H9 (cell line): ENCODE measurements around the gene IL31. TPM values are rescaled to one million over a fixed set of nuclear protein-coding genes. Genes with fewer than 3 reads are reported as not detected.

Source experiments
- DNase-seq: peaks from one replicate; pipeline ENCODE4 v3.0.0-alpha.2; 2017
- H2AFZ ChIP-seq: one replicate; pipeline ENCODE4 v1.6.1; 2013; ENCODE audit warnings: mild to moderate bottlenecking, low read length, control low read depth, moderate library complexity
- H2AK5ac ChIP-seq: 2 replicates; pipeline ENCODE4 v1.6.1; 2013; ENCODE audit warnings: low read length, control low read depth, mixed read lengths; ENCODE audit not compliant: insufficient read length
- H2BK120ac ChIP-seq: one replicate; pipeline ENCODE4 v1.6.1; 2013; ENCODE audit warnings: low read depth, mild to moderate bottlenecking, low read length, control low read depth, inconsistent platforms; ENCODE audit not compliant: poor library complexity, severe bottlenecking
- H2BK12ac ChIP-seq: 2 replicates; pipeline ENCODE4 v1.6.1; 2013; ENCODE audit warnings: low read length, control low read depth, mixed read lengths, low read depth; ENCODE audit not compliant: insufficient read length
- H2BK15ac ChIP-seq: 2 replicates; pipeline ENCODE4 v1.6.1; 2013; ENCODE audit warnings: low read depth, low read length, control low read depth
- H2BK20ac ChIP-seq: one replicate; pipeline ENCODE4 v1.6.1; 2013; ENCODE audit warnings: low read depth, mild to moderate bottlenecking, low read length, control low read depth, inconsistent platforms; ENCODE audit not compliant: poor library complexity, severe bottlenecking
- H2BK5ac ChIP-seq: 2 replicates; pipeline ENCODE4 v1.6.1; 2013; ENCODE audit warnings: low read length, control low read depth, mixed read lengths; ENCODE audit not compliant: insufficient read length
- H3K14ac ChIP-seq: 2 replicates; pipeline ENCODE4 v1.6.1; 2013; ENCODE audit warnings: low read length, control low read depth; ENCODE audit not compliant: insufficient read depth
- H3K18ac ChIP-seq: 2 replicates; pipeline ENCODE4 v1.6.1; 2013; ENCODE audit warnings: low read depth, mild to moderate bottlenecking, mixed read lengths, low read length, control low read depth; ENCODE audit not compliant: insufficient read length
- H3K23ac ChIP-seq: 2 replicates; pipeline ENCODE4 v1.6.1; 2013; ENCODE audit warnings: low read length, control low read depth, mixed read lengths, low read depth; ENCODE audit not compliant: insufficient read length
- H3K23me2 ChIP-seq: 2 replicates; pipeline ENCODE4 v1.6.1; 2013; ENCODE audit warnings: low read depth, mild to moderate bottlenecking, mixed read lengths, low read length, control low read depth; ENCODE audit not compliant: insufficient read length, poor library complexity, severe bottlenecking
- H3K27ac ChIP-seq: 2 replicates; pipeline ENCODE4 v1.5.1; 2013; ENCODE audit warnings: low read length, control low read depth, mixed read lengths, low read depth; ENCODE audit not compliant: insufficient read length
- H3K27me3 ChIP-seq: 2 replicates; pipeline ENCODE4 v1.6.1; 2013; ENCODE audit warnings: low read length, control low read depth, inconsistent platforms; ENCODE audit not compliant: insufficient read depth
- H3K4ac ChIP-seq: 2 replicates; pipeline ENCODE4 v1.6.1; 2013; ENCODE audit warnings: low read depth, mild to moderate bottlenecking, control low read depth, inconsistent platforms, low read length, moderate library complexity
- H3K4me1 ChIP-seq: 2 replicates; pipeline ENCODE4 v1.6.1; 2013; ENCODE audit warnings: low read length, control low read depth, inconsistent platforms; ENCODE audit not compliant: insufficient read depth
- H3K4me2 ChIP-seq: 2 replicates; pipeline ENCODE4 v1.6.1; 2013; ENCODE audit warnings: low read length, control low read depth, mixed read lengths; ENCODE audit not compliant: insufficient read length, insufficient read depth
- H3K56ac ChIP-seq: 2 replicates; pipeline ENCODE4 v1.6.1; 2013; ENCODE audit warnings: low read depth, mild to moderate bottlenecking, mixed read lengths, low read length, control low read depth; ENCODE audit not compliant: insufficient read length
- H3K79me1 ChIP-seq: 2 replicates; pipeline ENCODE4 v1.6.1; 2013; ENCODE audit warnings: low read depth, mild to moderate bottlenecking, moderate library complexity, low read length, control low read depth, inconsistent platforms; ENCODE audit not compliant: insufficient read depth, poor library complexity, severe bottlenecking
- H3K79me2 ChIP-seq: 2 replicates; pipeline ENCODE4 v1.6.1; 2013; ENCODE audit warnings: low read length, control low read depth, inconsistent platforms; ENCODE audit not compliant: insufficient read depth
- H3K9ac ChIP-seq: 2 replicates; pipeline ENCODE4 v1.6.1; 2013; ENCODE audit warnings: low read length, control low read depth, mixed read lengths; ENCODE audit not compliant: insufficient read length; ENCODE audit errors: extremely low read depth
- H3K9me3 ChIP-seq: one replicate; pipeline ENCODE4 v1.6.1; 2013; ENCODE audit warnings: low read depth, low read length, inconsistent platforms; ENCODE audit not compliant: control insufficient read depth
- H3T11ph ChIP-seq: one replicate; pipeline ENCODE4 v1.6.1; 2013; ENCODE audit warnings: mild to moderate bottlenecking, low read length, control low read depth, inconsistent platforms
- H4K20me1 ChIP-seq: one replicate; pipeline ENCODE4 v1.6.1; 2013; ENCODE audit not compliant: control insufficient read depth, insufficient read length, insufficient read depth
- H4K5ac ChIP-seq: 2 replicates; pipeline ENCODE4 v1.6.1; 2013; ENCODE audit warnings: low read depth, mild to moderate bottlenecking, mixed read lengths, low read length, control low read depth; ENCODE audit not compliant: insufficient read length
- H4K8ac ChIP-seq: replicated peaks from 2 replicates; pipeline ENCODE4 v1.6.1; 2013; ENCODE audit warnings: low read length, control low read depth, mixed read lengths, low read depth; ENCODE audit not compliant: insufficient read length
- H4K91ac ChIP-seq: 2 replicates; pipeline ENCODE4 v1.6.1; 2013; ENCODE audit warnings: low read depth, mild to moderate bottlenecking, moderate library complexity, mixed read lengths, low read length, control low read depth; ENCODE audit not compliant: insufficient read length
- H3K27ac Mint-ChIP-seq, 3 experiments: 2 replicates in 2 of 3; 3 replicates in 1 of 3; pipeline ENCODE4 v1.8.0; 2020 to 2021; ENCODE audit warnings: mixed read lengths in 3 of 3, mild to moderate bottlenecking in 1 of 3, moderate library complexity in 1 of 3
- H3K27me3 Mint-ChIP-seq: 2 replicates; pipeline ENCODE4 v1.8.0; 2021; ENCODE audit warnings: low read depth, mild to moderate bottlenecking, moderate library complexity, mixed read lengths
- H3K36me3 Mint-ChIP-seq, 3 experiments: 2 replicates in 2 of 3; 3 replicates in 1 of 3; pipeline ENCODE4 v1.8.0; 2020 to 2021; ENCODE audit warnings: low read depth in 3 of 3, mixed read lengths in 3 of 3; ENCODE audit not compliant: insufficient read depth in 1 of 3
- H3K4me1 Mint-ChIP-seq, 2 experiments: 2 replicates each; pipeline ENCODE4 v1.8.0; 2020; ENCODE audit warnings: mixed read lengths in 2 of 2
- H3K4me3 Mint-ChIP-seq, 2 experiments: 2 replicates in 1 of 2; 3 replicates in 1 of 2; pipeline ENCODE4 v1.8.0; 2020 to 2021; ENCODE audit warnings: mild to moderate bottlenecking in 2 of 2, mixed read lengths in 2 of 2, moderate library complexity in 1 of 2
- H3K9me3 Mint-ChIP-seq, 2 experiments: 2 replicates in 1 of 2; 3 replicates in 1 of 2; pipeline ENCODE4 v1.8.0; 2020; ENCODE audit warnings: mild to moderate bottlenecking in 2 of 2, mixed read lengths in 2 of 2, moderate library complexity in 1 of 2
- WGBS: extraction: QIAGEN DNeasy Blood & Tissue Kit; methylation state at CpG from one replicate; pipeline ENCODE4 v1.1.7; 2013; ENCODE audit warnings: missing lambda C conversion rate, low lambda C conversion rate, mixed read lengths; ENCODE audit not compliant: insufficient read length; ENCODE audit errors: extremely low coverage; 5-methylcytosine and 5-hydroxymethylcytosine counted together
- total RNA-seq: library from RNA; stranded (reverse); gene quantifications from 2 replicates; pipeline ENCODE4 v1.2.1, GENCODE V29; 2021
- TF ChIP-seq, protein P1 (sequence below): fragments of 200-600 bp; sonication (generic); conservative IDR thresholded peaks from 3 replicates; pipeline ENCODE4 v1.8.0; 2021; ENCODE audit warnings: antibody characterized with exemption, mild to moderate bottlenecking

IL31 gene
- total RNA-seq, 1 experiment from 2014 or later: not detected

DNA sequence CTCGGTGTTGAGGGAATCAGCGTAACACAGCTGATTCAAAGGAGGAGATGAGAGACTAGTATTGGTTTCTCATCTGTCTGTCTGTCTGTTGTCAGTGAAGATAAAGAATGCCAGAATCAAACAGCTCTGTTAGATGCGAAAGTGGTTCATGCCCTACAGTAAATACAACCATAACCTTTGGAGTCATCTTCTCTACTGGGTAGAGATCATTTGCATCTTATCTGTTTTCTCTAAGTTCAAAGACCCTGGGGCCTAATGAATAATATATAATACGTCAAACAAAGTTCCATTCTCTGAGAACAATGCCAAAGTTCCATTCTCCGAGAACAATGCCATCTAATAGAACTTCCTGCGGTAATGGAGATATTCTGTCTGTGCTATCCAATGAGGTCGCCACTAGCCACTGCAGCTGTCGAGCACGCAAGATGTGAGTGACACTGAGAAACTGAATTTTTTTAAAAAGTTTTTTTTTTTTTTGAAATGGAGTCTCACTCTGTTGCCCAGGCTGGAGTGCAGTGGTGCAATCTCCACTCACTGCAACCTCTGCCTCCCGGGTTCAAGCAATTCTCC is 6.6 kb downstream of the IL31 start:
- Histone ChIP-seq H4K91ac (no peak overlapping the region), H2BK15ac (no peak overlapping the region), H3K9me3 (no peaks in the 10 kb centered on the region), H3K4ac (no peak overlapping the region), H2BK5ac (no peak overlapping the region), H3K56ac (no peak overlapping the region), H4K5ac (no peak overlapping the region), H3K4me1 (no peaks in the 10 kb centered on the region), H3K18ac (no peak overlapping the region), H2AK5ac (no peak overlapping the region), H2AFZ (no peak overlapping the region), H3K79me2 (no peaks in the 10 kb centered on the region), H3K9ac (no peak overlapping the region), H3K27ac (no peak overlapping the region), H3K23ac (no peak overlapping the region), H3T11ph (no peak overlapping the region), H2BK20ac (no peak overlapping the region), H4K8ac (no peak overlapping the region), H2BK12ac (no peak overlapping the region), H3K27me3 (no peaks in the 10 kb centered on the region), H2BK120ac (no peak overlapping the region), H4K20me1 (no peaks in the 10 kb centered on the region), H3K14ac (no peak overlapping the region), H3K23me2 (no peaks in the 10 kb centered on the region), H3K79me1 (no peaks in the 10 kb centered on the region), H3K4me2 (no peak overlapping the region)
- Mint-ChIP-seq H3K9me3 (no peaks in the 10 kb centered on the region), H3K36me3 (no peaks in the 10 kb centered on the region), H3K4me3 (no peak overlapping the region), H3K4me1 (peaks cover 5 to 6% of the 10 kb centered on the region in 2 experiments; a peak in 2 of 4 replicates), H3K27ac (no peak overlapping the region), H3K27me3 (peaks cover 3% of the 10 kb centered on the region)
- no CpG with 5 or more reads among the region's 10 CpGs for whole genome bisulfite sequencing
- no peak for DNase-seq
- TF ChIP-seq, protein P1, sequence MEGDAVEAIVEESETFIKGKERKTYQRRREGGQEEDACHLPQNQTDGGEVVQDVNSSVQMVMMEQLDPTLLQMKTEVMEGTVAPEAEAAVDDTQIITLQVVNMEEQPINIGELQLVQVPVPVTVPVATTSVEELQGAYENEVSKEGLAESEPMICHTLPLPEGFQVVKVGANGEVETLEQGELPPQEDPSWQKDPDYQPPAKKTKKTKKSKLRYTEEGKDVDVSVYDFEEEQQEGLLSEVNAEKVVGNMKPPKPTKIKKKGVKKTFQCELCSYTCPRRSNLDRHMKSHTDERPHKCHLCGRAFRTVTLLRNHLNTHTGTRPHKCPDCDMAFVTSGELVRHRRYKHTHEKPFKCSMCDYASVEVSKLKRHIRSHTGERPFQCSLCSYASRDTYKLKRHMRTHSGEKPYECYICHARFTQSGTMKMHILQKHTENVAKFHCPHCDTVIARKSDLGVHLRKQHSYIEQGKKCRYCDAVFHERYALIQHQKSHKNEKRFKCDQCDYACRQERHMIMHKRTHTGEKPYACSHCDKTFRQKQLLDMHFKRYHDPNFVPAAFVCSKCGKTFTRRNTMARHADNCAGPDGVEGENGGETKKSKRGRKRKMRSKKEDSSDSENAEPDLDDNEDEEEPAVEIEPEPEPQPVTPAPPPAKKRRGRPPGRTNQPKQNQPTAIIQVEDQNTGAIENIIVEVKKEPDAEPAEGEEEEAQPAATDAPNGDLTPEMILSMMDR: no peak
